Uterus (tissue), 2 donors: Measurements from ENCODE around the gene SLC17A5.

Experiments
- CTCF ChIP-seq, 4 experiments: fragments of 200-600 bp in 2 of 4; fragments of 450-650 bp in 2 of 4; sonication (generic) in 2 of 4; IDR thresholded peaks; one replicate each; pipeline ENCODE4 v1.5.1; 2016 to 2019; ENCODE audit warnings: antibody characterized with exemption in 4 of 4, mild to moderate bottlenecking in 2 of 4, moderate library complexity in 1 of 4
- POLR2A ChIP-seq, 2 donors: fragments of 450-650 bp; IDR thresholded peaks; one replicate each; pipeline ENCODE4 v1.6.1; 2016; ENCODE audit warnings: antibody characterized with exemption in 2 of 2, mild to moderate bottlenecking in 1 of 2, moderate library complexity in 1 of 2

DNA sequence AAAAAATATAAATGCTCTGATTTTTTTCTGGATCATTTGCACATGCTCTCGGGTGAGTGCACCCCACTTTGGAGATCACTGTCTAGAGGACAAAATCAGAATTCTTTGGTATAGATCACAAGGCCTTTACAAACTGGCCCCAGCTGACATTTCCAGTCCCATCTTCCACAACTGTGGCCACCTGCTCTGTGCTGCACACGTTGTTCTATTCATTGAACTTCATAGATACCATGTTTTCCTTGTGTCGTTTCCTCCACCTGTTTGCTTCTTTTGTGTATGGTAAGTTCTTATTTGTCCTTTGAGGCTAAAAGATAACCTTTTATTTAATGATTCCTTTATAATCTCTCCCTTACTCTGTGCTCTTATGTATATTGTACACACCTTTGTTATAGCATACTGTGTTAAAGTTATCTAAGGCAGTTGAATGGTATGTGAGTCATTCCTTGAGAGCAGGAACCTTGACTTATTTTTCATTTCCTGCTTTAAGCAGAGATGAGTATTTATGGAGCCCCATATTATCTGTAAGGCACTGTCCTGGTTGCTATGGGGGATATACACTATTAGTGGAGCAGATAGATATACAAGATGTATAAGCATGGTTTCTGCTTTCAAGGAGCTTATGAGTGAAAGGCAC is 12.0 kb upstream of the SLC17A5 start:
- TF ChIP-seq CTCF (IDR thresholded peaks at IDR 0.05) = no peak
- TF ChIP-seq POLR2A (IDR thresholded peaks at IDR 0.05) = no peak
